Measurements from ENCODE around the gene FBXL14. TPM values are rescaled to one million over a fixed set of nuclear protein-coding genes. Genes with fewer than 3 reads are reported as not detected.

Gene FBXL14
- total and polyA plus RNA-seq, 9 of the 15 experiments (the other 6 are each of a cell fraction or from before 2014, with no cell fraction given) = 0.13 to 9.8 (median 3.3) TPM

GRCh38 chr12:1606021-1606622 lies 11.7 kb upstream of the FBXL14 start (continued):
- no peak for TF ChIP-seq ZNF445 (CRISPR knock-in tag; IDR thresholded peaks at IDR 0.05; ENCODE audit: low read depth)
- no peak for TF ChIP-seq CREB1 (IDR thresholded peaks at IDR 0.05)
- TF ChIP-seq CREB1 (CRISPR knock-in tag; IDR thresholded peaks at IDR 0.05) = no peak
- TF ChIP-seq GABPA (tag; conservative IDR thresholded peaks at IDR 0.05; ENCODE audit: low read depth) = no peak
- TF ChIP-seq HDGF (IDR thresholded peaks at IDR 0.05) = no peak
- TF ChIP-seq ZNF740 (CRISPR knock-in tag; IDR thresholded peaks at IDR 0.05) = no peak
- no peak for TF ChIP-seq ZNF740 (tag; IDR thresholded peaks at IDR 0.05)
- no peak for TF ChIP-seq ZBTB40 (IDR thresholded peaks at IDR 0.05)
- TF ChIP-seq ZBTB40 (CRISPR knock-in tag; IDR thresholded peaks at IDR 0.05) = no peak
- no peak for TF ChIP-seq POU5F1 (IDR thresholded peaks at IDR 0.05; ENCODE audit: borderline replicate concordance, low read depth, low read length, partially characterized antibody)
- no peak for TF ChIP-seq ZNF24 (IDR thresholded peaks at IDR 0.05)
- TF ChIP-seq FOXJ2 (tag; IDR thresholded peaks at IDR 0.05) = no peak
- no peak for TF ChIP-seq ZHX1 (conservative IDR thresholded peaks at IDR 0.05; ENCODE audit: low read length)
- no peak for TF ChIP-seq NR4A1 (CRISPR knock-in tag; IDR thresholded peaks at IDR 0.05)
- no peak for TF ChIP-seq NR4A1 (tag; IDR thresholded peaks at IDR 0.05)
- TF ChIP-seq KDM5B (IDR thresholded peaks at IDR 0.05; ENCODE audit: insufficient replicate concordance, low read depth, low read length) = peak; percentile 63
- TF ChIP-seq PRMT5 (CRISPR knock-in tag; IDR thresholded peaks at IDR 0.05) = no peak
